Ishikawa (cell line): ENCODE data around the gene PLXNA2.

Source experiments
- CEBPB ChIP-seq: IDR thresholded peaks from 2 replicates; pipeline ENCODE4 v1.6.1; 2012
- CREB1 ChIP-seq: IDR thresholded peaks from 2 replicates; pipeline ENCODE4 v1.6.1; 2012; ENCODE audit warnings: low read depth
- EGR1 ChIP-seq: IDR thresholded peaks from 2 replicates; pipeline ENCODE4 v1.6.1; 2012
- EP300 ChIP-seq: IDR thresholded peaks from 2 replicates; pipeline ENCODE4 v1.6.1; 2012; ENCODE audit warnings: borderline replicate concordance
- FOXM1 ChIP-seq: IDR thresholded peaks from 2 replicates; pipeline ENCODE4 v1.6.1; 2012; ENCODE audit warnings: low read depth, borderline replicate concordance
- NFIC ChIP-seq: IDR thresholded peaks from 2 replicates; pipeline ENCODE4 v1.6.1; 2012
- RAD21 ChIP-seq: IDR thresholded peaks from 2 replicates; pipeline ENCODE4 v1.6.1; 2012; ENCODE audit warnings: low read depth
- TAF1 ChIP-seq: IDR thresholded peaks from 2 replicates; pipeline ENCODE4 v1.6.1; 2012; ENCODE audit warnings: low read depth, mild to moderate bottlenecking
- TCF12 ChIP-seq: IDR thresholded peaks from 2 replicates; pipeline ENCODE4 v1.6.1; 2012; ENCODE audit warnings: low read depth
- TEAD4 ChIP-seq: IDR thresholded peaks from 2 replicates; pipeline ENCODE4 v1.6.1; 2012
- YY1 ChIP-seq: IDR thresholded peaks from 2 replicates; pipeline ENCODE4 v1.6.1; 2012; ENCODE audit warnings: low read depth
- ZBTB7A ChIP-seq: IDR thresholded peaks from 2 replicates; pipeline ENCODE4 v1.6.1; 2012; ENCODE audit warnings: low read depth
- TF ChIP-seq, protein P1 (sequence below): IDR thresholded peaks from 2 replicates; pipeline ENCODE4 v1.6.1; 2012; ENCODE audit warnings: low read depth, mild to moderate bottlenecking
- TF ChIP-seq, protein P2 (sequence below): IDR thresholded peaks from 2 replicates; pipeline ENCODE4 v1.6.1; 2012
- TF ChIP-seq, protein P3 (sequence below): IDR thresholded peaks from 2 replicates; pipeline ENCODE4 v1.6.1; 2012

PLXNA2 gene

DNA sequence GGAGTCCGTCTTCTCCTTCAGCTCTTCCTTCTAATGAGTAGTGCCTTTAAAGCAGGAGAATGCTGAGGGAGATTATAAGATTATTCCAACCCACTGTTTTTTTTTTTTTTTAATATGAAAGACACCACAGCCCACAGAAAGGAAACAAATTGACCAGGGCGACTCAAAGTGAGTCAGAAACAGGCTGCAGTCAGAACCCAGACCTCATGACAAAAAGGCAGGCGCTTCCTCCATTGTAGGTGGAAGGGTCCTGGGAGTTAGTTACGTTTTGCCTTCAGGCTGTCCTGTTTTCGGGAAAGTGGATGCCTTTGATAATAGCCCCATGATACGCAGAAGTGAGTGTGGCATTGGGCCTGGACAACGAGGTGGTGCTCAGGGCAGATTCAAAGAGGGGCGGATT is 21.0 kb downstream of the PLXNA2 start:
- TF ChIP-seq RAD21 (no peak), EP300 (no peak), TAF1 (no peak), NFIC (no peak), YY1 (no peak), EGR1 (no peak), ZBTB7A (no peak), FOXM1 (no peak), CEBPB (no peak), TEAD4 (no peak), TCF12 (no peak), CREB1 (no peak)
- TF ChIP-seq, protein P1, sequence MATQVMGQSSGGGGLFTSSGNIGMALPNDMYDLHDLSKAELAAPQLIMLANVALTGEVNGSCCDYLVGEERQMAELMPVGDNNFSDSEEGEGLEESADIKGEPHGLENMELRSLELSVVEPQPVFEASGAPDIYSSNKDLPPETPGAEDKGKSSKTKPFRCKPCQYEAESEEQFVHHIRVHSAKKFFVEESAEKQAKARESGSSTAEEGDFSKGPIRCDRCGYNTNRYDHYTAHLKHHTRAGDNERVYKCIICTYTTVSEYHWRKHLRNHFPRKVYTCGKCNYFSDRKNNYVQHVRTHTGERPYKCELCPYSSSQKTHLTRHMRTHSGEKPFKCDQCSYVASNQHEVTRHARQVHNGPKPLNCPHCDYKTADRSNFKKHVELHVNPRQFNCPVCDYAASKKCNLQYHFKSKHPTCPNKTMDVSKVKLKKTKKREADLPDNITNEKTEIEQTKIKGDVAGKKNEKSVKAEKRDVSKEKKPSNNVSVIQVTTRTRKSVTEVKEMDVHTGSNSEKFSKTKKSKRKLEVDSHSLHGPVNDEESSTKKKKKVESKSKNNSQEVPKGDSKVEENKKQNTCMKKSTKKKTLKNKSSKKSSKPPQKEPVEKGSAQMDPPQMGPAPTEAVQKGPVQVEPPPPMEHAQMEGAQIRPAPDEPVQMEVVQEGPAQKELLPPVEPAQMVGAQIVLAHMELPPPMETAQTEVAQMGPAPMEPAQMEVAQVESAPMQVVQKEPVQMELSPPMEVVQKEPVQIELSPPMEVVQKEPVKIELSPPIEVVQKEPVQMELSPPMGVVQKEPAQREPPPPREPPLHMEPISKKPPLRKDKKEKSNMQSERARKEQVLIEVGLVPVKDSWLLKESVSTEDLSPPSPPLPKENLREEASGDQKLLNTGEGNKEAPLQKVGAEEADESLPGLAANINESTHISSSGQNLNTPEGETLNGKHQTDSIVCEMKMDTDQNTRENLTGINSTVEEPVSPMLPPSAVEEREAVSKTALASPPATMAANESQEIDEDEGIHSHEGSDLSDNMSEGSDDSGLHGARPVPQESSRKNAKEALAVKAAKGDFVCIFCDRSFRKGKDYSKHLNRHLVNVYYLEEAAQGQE, result no peak
- TF ChIP-seq, protein P2, sequence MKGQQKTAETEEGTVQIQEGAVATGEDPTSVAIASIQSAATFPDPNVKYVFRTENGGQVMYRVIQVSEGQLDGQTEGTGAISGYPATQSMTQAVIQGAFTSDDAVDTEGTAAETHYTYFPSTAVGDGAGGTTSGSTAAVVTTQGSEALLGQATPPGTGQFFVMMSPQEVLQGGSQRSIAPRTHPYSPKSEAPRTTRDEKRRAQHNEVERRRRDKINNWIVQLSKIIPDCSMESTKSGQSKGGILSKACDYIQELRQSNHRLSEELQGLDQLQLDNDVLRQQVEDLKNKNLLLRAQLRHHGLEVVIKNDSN, result no peak
- TF ChIP-seq, protein P3, sequence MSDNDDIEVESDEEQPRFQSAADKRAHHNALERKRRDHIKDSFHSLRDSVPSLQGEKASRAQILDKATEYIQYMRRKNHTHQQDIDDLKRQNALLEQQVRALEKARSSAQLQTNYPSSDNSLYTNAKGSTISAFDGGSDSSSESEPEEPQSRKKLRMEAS, result no peak

DNA sequence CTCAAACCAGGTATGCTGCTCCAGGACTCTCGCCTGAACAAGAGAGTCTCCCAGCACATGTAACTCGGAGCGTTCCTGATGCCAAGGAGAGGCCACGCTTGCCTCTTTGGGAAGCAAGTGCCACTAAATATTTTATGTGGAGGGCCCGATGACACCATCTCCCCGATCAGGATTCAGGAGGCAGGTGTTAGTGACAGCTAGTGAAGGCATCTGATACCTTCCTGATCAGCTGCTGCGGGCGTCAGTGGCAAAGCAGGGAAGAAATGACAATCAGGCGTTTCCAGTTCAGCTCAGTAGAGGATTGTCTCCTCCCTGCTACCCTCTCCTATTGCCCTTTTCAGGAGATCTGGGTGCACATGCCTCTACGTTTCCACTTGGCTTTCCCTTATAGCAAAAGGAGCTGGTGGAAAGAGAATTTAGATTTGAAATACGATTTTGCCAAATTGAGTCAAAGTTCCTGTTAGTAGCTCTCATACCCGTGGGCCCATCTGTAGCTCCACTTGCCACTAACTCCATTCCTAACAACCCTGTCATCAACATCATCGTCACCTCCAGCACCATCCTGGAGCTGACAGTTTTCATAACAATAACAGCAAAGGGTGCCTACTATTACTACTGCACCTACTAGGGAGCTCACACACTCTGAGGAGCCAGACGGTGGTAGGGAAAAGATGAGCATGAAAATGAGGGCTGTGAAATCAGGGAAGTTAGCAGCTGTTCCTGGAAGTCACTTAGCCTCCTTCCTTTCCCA is 21.6 kb downstream of the PLXNA2 start:
- TF ChIP-seq, protein P1, result no peak
- no peak for TF ChIP-seq TCF12
- no peak for TF ChIP-seq ZBTB7A
- no peak for TF ChIP-seq RAD21

DNA sequence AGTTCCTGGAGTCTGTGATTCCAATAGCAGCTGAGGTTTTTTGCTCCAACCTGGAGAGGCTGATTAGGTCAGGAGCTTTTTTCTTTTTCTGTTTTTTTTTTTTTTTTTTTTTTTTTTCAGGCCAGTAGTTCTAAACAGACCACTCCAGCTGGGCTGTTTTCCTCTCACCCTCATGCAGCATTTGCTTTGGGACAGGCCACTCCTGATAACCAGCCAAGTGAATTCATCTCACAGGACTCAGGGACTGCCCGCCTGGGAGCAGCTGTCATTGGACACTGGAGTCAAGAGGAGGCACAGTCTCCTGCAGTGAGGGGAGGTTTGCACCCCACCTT is 22.9 kb downstream of the PLXNA2 start:
- TF ChIP-seq RAD21 (no peak), ZBTB7A (no peak), TEAD4 (no peak), FOXM1 (no peak), CREB1 (no peak), EGR1 (no peak), TAF1 (no peak), YY1 (no peak), TCF12 (no peak), NFIC (no peak)
- TF ChIP-seq, protein P3, result no peak
- TF ChIP-seq, protein P2, result no peak
- TF ChIP-seq, protein P1, result no peak

DNA sequence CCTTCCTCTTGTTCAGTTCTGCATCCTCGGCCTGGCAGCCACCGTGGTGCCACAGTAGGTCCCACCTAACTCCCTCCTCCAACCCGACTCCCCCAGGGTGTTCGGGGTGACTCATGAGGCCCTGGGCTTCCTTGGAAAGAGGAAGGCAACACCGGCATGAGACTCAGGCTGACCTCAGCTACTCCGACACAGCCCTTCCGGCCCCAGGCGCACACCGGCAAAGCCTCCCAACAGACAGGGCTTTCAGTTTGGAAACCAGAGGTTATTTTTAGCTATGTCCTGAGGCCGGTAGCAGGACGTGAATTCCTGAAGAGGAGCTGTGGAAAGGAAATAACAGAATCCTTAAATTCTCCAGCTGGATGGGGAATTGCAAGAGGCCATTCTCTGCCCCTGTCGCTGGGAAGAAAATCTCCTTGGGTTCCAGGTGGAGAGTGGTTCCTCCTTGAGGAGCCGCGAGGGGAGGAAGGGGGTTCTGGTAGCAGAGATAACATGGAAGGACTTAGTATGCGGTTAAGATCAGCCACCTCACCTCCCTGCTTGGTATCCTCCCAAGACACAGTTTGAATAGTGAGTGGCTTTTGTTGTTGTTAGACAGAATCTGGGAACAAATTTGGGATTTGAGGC is 24.4 kb downstream of the PLXNA2 start:
- TF ChIP-seq, protein P3, result no peak
- no peak for TF ChIP-seq RAD21
- no peak for TF ChIP-seq CREB1
- TF ChIP-seq NFIC, result no peak
- TF ChIP-seq FOXM1, result no peak
- TF ChIP-seq ZBTB7A, result no peak
- TF ChIP-seq CEBPB, result no peak
- TF ChIP-seq, protein P1, result no peak
- no peak for TF ChIP-seq TCF12
- TF ChIP-seq EP300, result no peak
- no peak for TF ChIP-seq TEAD4
- no peak for TF ChIP-seq EGR1
- no peak for TF ChIP-seq YY1
- no peak for TF ChIP-seq TAF1
- TF ChIP-seq, protein P2, result no peak
